HCT116 (cell line): ENCODE measurements around the gene ECEL1. TPM values are rescaled to one million over a fixed set of nuclear protein-coding genes. Genes with fewer than 3 reads are reported as not detected.
"Not testable (repeated sequence)": the region's sequence is repeated elsewhere in the genome, so short reads cannot be mapped to it uniquely, and the experiment has no call there.

Experiments used
- ATAC-seq: fragments of 200-7000 bp; cut with Tn5 transposase; 2 replicates; pipeline ENCODE4 v1.9.1; 2020; ENCODE audit warnings: mild to moderate bottlenecking, moderate library complexity
- BruUV-seq: library from RNA; stranded (reverse); fragments of 400-500 nt; replicated peaks from 2 replicates; lab custom pipeline; 2021; lab: Mats Ljungman, UMichigan
- CTCF ChIA-PET: fragments of 300-600 bp; sonication (Branson Sonifier 250); formaldehyde crosslinking; loops from one replicate; lab custom pipeline; 2021; ENCODE audit warnings: antibody characterized with exemption; lab: Charles Lee
- POLR2A ChIA-PET: fragments of 300-600, 350-600 bp; sonication (Branson Sonifier 250); formaldehyde crosslinking; loops from one replicate; lab custom pipeline; 2021; ENCODE audit warnings: antibody characterized with exemption; lab: Charles Lee
- RAD21 ChIA-PET, 2 experiments: fragments of 300-600 bp; sonication (Branson Sonifier 250); formaldehyde crosslinking; loops; one replicate each; lab custom pipeline; 2023; ENCODE audit warnings: low total read pairs in 2 of 2; ENCODE audit not compliant: uncharacterized antibody in 2 of 2, unreplicated experiment in 2 of 2, low non-redundant PET in 1 of 2; lab: Charles Lee
- DNase-seq: peaks from one replicate; pipeline ENCODE4 v3.0.0-alpha.2; 2010; ENCODE audit warnings: low read depth, low spot score
- H2AFZ ChIP-seq: fragments of 200-600 bp; shearing (Covaris generic), sonication (generic); 2 replicates; pipeline ENCODE4 v1.6.1; 2017; ENCODE audit warnings: low read depth, mixed run types, mixed read lengths, antibody characterized with exemption, low read length; ENCODE audit not compliant: poor library complexity, severe bottlenecking
- H3K27ac ChIP-seq: 2 replicates; pipeline ENCODE4 v1.5.1; 2012; ENCODE audit warnings: low read depth, low read length
- H3K27me3 ChIP-seq: fragments of 200-600 bp; sonication (generic); 2 replicates; pipeline ENCODE4 v1.6.1; 2016; ENCODE audit warnings: mixed run types, low read length, mixed read lengths; ENCODE audit not compliant: insufficient read depth
- H3K36me3 ChIP-seq, 2 experiments: fragments of 200-500 bp in 1 of 2; fragments of 200-600 bp in 1 of 2; sonication (Bioruptor generic) in 1 of 2; sonication (generic) in 1 of 2; 2 replicates each; pipeline versions ENCODE4 v1.5.1 to v1.6.1; 2014 to 2016; ENCODE audit warnings: low read length in 2 of 2, inconsistent platforms in 1 of 2, mixed read lengths in 1 of 2, mixed run types in 1 of 2; ENCODE audit not compliant: insufficient read depth in 2 of 2, control insufficient read depth in 1 of 2
- H3K4me1 ChIP-seq, 2 experiments: fragments of 200-600 bp in 1 of 2; sonication (generic) in 1 of 2; 2 replicates each; pipeline versions ENCODE4 v1.5.1 to v1.6.1; 2012 to 2017; ENCODE audit warnings: low read length in 2 of 2, inconsistent platforms in 1 of 2, mild to moderate bottlenecking in 1 of 2, mixed read lengths in 1 of 2, mixed run types in 1 of 2, moderate library complexity in 1 of 2; ENCODE audit not compliant: insufficient read depth in 2 of 2, control insufficient read depth in 1 of 2
- H3K4me2 ChIP-seq: fragments of 200-600 bp; sonication (generic); 2 replicates; pipeline ENCODE4 v1.6.1; 2017; ENCODE audit warnings: mixed run types, low read length, mixed read lengths
- H3K4me3 ChIP-seq, 2 experiments: fragments of 200-600 bp in 1 of 2; sonication (generic) in 1 of 2; replicated peaks in 1 of 2; 2 replicates each; pipeline ENCODE4 v1.5.1; 2011 to 2016; ENCODE audit warnings: low read length in 2 of 2, control low read depth in 1 of 2, low read depth in 1 of 2, mild to moderate bottlenecking in 1 of 2, mixed read lengths in 1 of 2, mixed run types in 1 of 2
- H3K79me2 ChIP-seq: fragments of 200-600 bp; sonication (generic); 2 replicates; pipeline ENCODE4 v1.6.1; 2017; ENCODE audit warnings: mild to moderate bottlenecking, mixed run types, low read length, moderate library complexity, mixed read lengths; ENCODE audit not compliant: insufficient read depth
- H3K9ac ChIP-seq: fragments of 200-600 bp; sonication (generic); 2 replicates; pipeline ENCODE4 v1.6.1; 2016; ENCODE audit warnings: low read length, mixed read lengths
- H3K9me2 ChIP-seq: fragments of 200-600 bp; sonication (generic), shearing (Covaris generic); 2 replicates; pipeline ENCODE4 v1.6.1; 2017; ENCODE audit warnings: mixed run types, mild to moderate bottlenecking, moderate library complexity; ENCODE audit not compliant: insufficient read depth
- H3K9me3 ChIP-seq, 2 experiments: fragments of 200-500 bp in 1 of 2; fragments of 200-600 bp in 1 of 2; sonication (Bioruptor generic) in 1 of 2; sonication (generic) in 1 of 2; 2 replicates each; pipeline ENCODE4 v1.6.1; 2014 to 2017; ENCODE audit warnings: low read length in 2 of 2, mixed read lengths in 2 of 2, inconsistent platforms in 1 of 2, low read depth in 1 of 2, mild to moderate bottlenecking in 1 of 2, mixed run types in 1 of 2, moderate library complexity in 1 of 2; ENCODE audit not compliant: control insufficient read depth in 1 of 2, insufficient read depth in 1 of 2
- H4K20me1 ChIP-seq: fragments of 200-600 bp; sonication (generic), shearing (Covaris generic); 2 replicates; pipeline ENCODE4 v1.6.1; 2017; ENCODE audit warnings: mixed run types, mild to moderate bottlenecking, moderate library complexity; ENCODE audit not compliant: insufficient read depth
- CTCF ChIP-seq, 3 experiments: fragments of 200-600 bp in 1 of 3; sonication (generic) in 1 of 3; IDR thresholded peaks in 2 of 3; conservative IDR thresholded peaks in 1 of 3; 2 replicates each; pipeline ENCODE4 v1.5.1; 2012 to 2017; ENCODE audit warnings: low read depth in 2 of 3, low read length in 2 of 3, antibody characterized with exemption in 1 of 3, borderline replicate concordance in 1 of 3, control low read depth in 1 of 3, mild to moderate bottlenecking in 1 of 3, mixed read lengths in 1 of 3, mixed run types in 1 of 3, moderate library complexity in 1 of 3; ENCODE audit not compliant: insufficient read depth in 1 of 3
- RAD21 ChIP-seq: IDR thresholded peaks from 2 replicates; pipeline ENCODE4 v1.6.1; 2012; ENCODE audit warnings: low read depth, mild to moderate bottlenecking
- SRF ChIP-seq: IDR thresholded peaks from 2 replicates; pipeline ENCODE4 v1.6.1; 2012; ENCODE audit warnings: low read depth
- intact Hi-C: fragments of 100-400 bp; cut with micrococcal nuclease; formaldehyde crosslinking; loops from 2 replicates; pipeline ENCODE4 v1.10.0; 2022
- total RNA-seq: library from RNA; stranded (reverse); gene quantifications from one replicate; pipeline ENCODE4 v1.2.1, GENCODE V29; 2021; ENCODE audit not compliant: unreplicated experiment

The ECEL1 gene
- total RNA-seq, 1 experiment from 2014 or later = not detected

- H3K36me3 ChIP-seq, H3K9ac ChIP-seq, H2AFZ ChIP-seq, H3K4me3 ChIP-seq, H3K27ac ChIP-seq, H3K79me2 ChIP-seq, H3K9me2 ChIP-seq, H3K9me3 ChIP-seq, POLR2A ChIA-PET, BruUV-seq, H4K20me1 ChIP-seq, H3K27me3 ChIP-seq: not testable (repeated sequence)
- Histone ChIP-seq H3K4me1 (peaks cover 0 to 13% of the 10 kb centered on the region in 2 experiments; a peak in 2 of 4 replicates), H3K4me2 (peak overlapping the region; percentile 35; the same call in 1 of the 2 replicates)
- TF ChIP-seq RAD21 = peak; percentile 93
- TF ChIP-seq CTCF (IDR thresholded peaks at IDR 0.05 in 2 of 3, conservative IDR thresholded peaks at IDR 0.05 in 1 of 3; ENCODE audit: borderline replicate concordance in 1 of 3, insufficient read depth in 1 of 3, low read depth in 2 of 3, low read length in 2 of 3) = peak; percentile 79 to 88 (median 84)
- intact Hi-C loops = loop anchor here (1.0 to 5.0 kb wide), 6 partner anchors 74 to 640 kb away; no protein-coding TSS in a partner anchor
- RAD21 ChIA-PET = interaction anchor here in 1 of 2 experiments (1.0 kb wide), 1 partner anchor 73 kb away, joined by 4 read pairs; no protein-coding TSS in a partner anchor
- DNase-seq (peak; percentile 36), ATAC-seq (peak; percentile 76)
- CTCF ChIA-PET = interaction anchor here (1.1 to 2.2 kb wide), 7 partner anchors 73 to 590 kb away, joined by 3 to 14 read pairs (median 6); no protein-coding TSS in a partner anchor
Observed at GRCh38 chr2:232440220-232441018, 47.2 kb downstream of the ECEL1 start.

DNA sequence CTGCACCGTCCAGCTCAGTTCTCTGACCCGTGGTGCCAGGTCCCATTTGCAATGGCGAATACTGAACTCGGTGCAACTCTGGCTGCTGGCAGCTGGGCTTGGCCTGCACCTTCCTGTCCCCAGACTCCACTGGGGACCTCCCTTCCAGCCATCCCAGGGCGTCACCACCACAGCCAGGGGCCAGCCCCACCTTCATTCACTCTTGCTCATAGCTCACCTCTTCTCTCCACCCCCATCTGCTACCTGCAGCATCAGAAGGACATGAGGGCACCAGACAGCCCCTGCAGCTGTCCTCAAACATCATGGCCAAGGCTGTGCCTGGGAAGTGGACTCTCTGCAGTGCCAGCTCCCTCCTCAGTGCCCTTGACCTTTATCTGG, 47.9 kb downstream of the ECEL1 start:
- Histone ChIP-seq H3K9me2 (no peaks in the 10 kb centered on the region), H3K4me1 (peaks cover 0 to 12% of the 10 kb centered on the region in 2 experiments; a peak in 2 of 4 replicates), H3K4me2 (no peak overlapping the region), H4K20me1 (no peaks in the 10 kb centered on the region), H3K36me3 (no peaks in the 10 kb centered on the region), H3K27me3 (no peaks in the 10 kb centered on the region), H3K4me3 (no peak overlapping the region), H3K9me3 (no peaks in the 10 kb centered on the region), H3K9ac (no peak overlapping the region), H3K79me2 (no peaks in the 10 kb centered on the region), H3K27ac (no peak overlapping the region), H2AFZ (no peak overlapping the region)
- ChIA-PET POLR2A (no interaction called here), RAD21 (interaction anchor here in 1 of 2 experiments (1.0 kb wide), 1 partner anchor 72 kb away, joined by 4 read pairs; no protein-coding TSS in a partner anchor), CTCF (interaction anchor here (1.0 to 2.2 kb wide), 8 partner anchors 13 to 589 kb away, joined by 3 to 14 read pairs (median 6); no protein-coding TSS in a partner anchor)
- TF ChIP-seq CTCF (IDR thresholded peaks at IDR 0.05 in 2 of 3, conservative IDR thresholded peaks at IDR 0.05 in 1 of 3; ENCODE audit: borderline replicate concordance in 1 of 3, insufficient read depth in 1 of 3, low read depth in 2 of 3, low read length in 2 of 3) = peak in 2 of 3 experiments; percentile 23 to 34; a peak in 1 of 6 replicates
- no peak for TF ChIP-seq SRF
- DNase-seq (no peak), ATAC-seq (peak; percentile 23)
- BruUV-seq = no TSS peak
- intact Hi-C loops = loop anchor here (1.0 to 5.0 kb wide), 6 partner anchors 73 to 639 kb away; no protein-coding TSS in a partner anchor
